Mesodermal cell (in vitro differentiated cells): ENCODE data around the gene CDK11A.
"Not testable (repeated sequence)": the region's sequence is repeated elsewhere in the genome, so short reads cannot be mapped to it uniquely, and the experiment has no call there.

Experiments used
- H3K27ac ChIP-seq: 2 replicates; pipeline ENCODE4 v1.7.0; 2013; ENCODE audit warnings: mild to moderate bottlenecking, low read depth, low read length, moderate library complexity; ENCODE audit not compliant: severe bottlenecking
- H3K36me3 ChIP-seq: 2 replicates; pipeline ENCODE4 v1.7.1; 2013; ENCODE audit warnings: mild to moderate bottlenecking, low read length, moderate library complexity; ENCODE audit not compliant: control insufficient read depth, insufficient read depth
- H3K4me1 ChIP-seq: one replicate; pipeline ENCODE4 v1.7.1; 2013; ENCODE audit warnings: mild to moderate bottlenecking, low read length; ENCODE audit not compliant: insufficient read depth, control insufficient read depth, poor library complexity, severe bottlenecking
- H3K4me3 ChIP-seq: 2 replicates; pipeline ENCODE4 v1.7.0; 2013; ENCODE audit warnings: low read length, control low read depth, mild to moderate bottlenecking; ENCODE audit not compliant: insufficient read depth, poor library complexity, severe bottlenecking; ENCODE audit errors: extremely low read depth
- H3K9me3 ChIP-seq: 2 replicates; pipeline ENCODE4 v1.7.1; 2013; ENCODE audit warnings: mild to moderate bottlenecking, low read length, moderate library complexity; ENCODE audit not compliant: control insufficient read depth
- WGBS, 2 experiments: methylation state at CpG; one replicate each; pipeline ENCODE4 v1.1.5; 2013; ENCODE audit warnings: missing lambda C conversion rate in 2 of 2; ENCODE audit not compliant: insufficient coverage in 2 of 2; 5-methylcytosine and 5-hydroxymethylcytosine counted together

The CDK11A gene

GRCh38 chr1:1753607-1754005, 29.4 kb upstream of the CDK11A start:
- H3K36me3 ChIP-seq: peaks cover 49% of the 10 kb centered on the region
- no peaks in the 10 kb centered on the region for H3K9me3 ChIP-seq
- 92 to 95% methylated on average over 16 of the region's 16 CpGs for WGBS, 2 experiments
- no peak overlapping the region for H3K27ac ChIP-seq
- H3K4me3 ChIP-seq: no peak overlapping the region
- H3K4me1 ChIP-seq: no peaks in the 10 kb centered on the region

DNA sequence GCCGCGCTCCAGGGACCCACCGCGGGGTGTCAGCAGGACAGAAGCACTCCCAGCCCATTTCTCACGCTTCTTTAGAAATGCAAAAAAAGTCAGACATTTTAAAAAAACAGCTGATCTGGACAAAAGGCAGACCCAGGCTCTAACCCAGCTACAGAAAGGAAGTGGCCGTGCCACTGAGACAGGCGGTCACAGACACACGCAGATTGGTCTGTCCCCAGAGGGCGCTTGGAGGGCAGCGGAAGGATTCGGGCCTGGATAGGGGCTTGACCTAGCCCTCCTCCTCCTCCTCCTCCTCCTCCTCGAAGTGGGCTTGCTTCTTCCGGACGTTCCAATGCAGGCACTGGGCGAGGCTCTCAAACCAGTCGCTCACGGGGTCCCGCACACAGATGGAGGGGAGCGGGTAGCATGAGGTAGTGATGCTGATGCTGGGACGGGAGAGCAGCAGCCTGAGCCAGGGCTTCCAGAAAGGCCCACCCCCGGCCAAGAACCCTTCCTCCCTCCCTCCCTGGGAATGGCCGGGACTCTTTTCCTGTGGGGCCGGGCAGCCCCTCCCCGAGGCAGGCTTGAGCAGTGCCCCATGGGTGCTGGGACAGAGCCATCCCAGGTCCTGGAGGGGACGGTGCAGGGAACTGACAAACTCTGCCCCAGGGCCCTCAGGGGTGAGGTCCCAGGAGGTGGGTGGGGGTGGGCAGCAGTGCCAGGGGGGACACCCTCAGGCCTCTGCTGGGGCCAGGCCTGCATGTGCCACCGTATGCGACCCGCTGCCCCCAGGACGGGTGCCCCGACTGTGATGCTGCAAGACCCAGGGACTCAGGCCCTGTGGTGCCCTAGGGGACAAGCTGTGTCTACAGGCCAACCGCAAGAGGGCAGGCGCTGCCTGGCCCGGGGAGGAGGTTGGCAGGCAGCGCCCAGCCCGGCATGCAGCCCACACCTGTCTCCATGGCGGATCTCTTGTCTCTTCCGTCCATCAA, 28.8 kb upstream of the CDK11A start:
- WGBS, 2 experiments: 92 to 93% methylated on average over 23 to 25 of the region's 37 CpGs
- Histone ChIP-seq H3K4me1 (no peaks in the 10 kb centered on the region), H3K36me3 (peaks cover 43% of the 10 kb centered on the region), H3K9me3 (no peaks in the 10 kb centered on the region), H3K4me3 (no peak overlapping the region), H3K27ac (no peak overlapping the region)

- peaks cover 35% of the 10 kb centered on the region for H3K36me3 ChIP-seq
- 90% methylated on average over 9 to 11 of the region's 11 CpGs for WGBS, 2 experiments
- no peaks in the 10 kb centered on the region for H3K9me3 ChIP-seq
- no peaks in the 10 kb centered on the region for H3K4me1 ChIP-seq
- no peak overlapping the region for H3K4me3 ChIP-seq
- H3K27ac ChIP-seq: peak overlapping the region; percentile 23
Observed at GRCh38 chr1:1752190-1752589, 28.0 kb upstream of the CDK11A start.

DNA sequence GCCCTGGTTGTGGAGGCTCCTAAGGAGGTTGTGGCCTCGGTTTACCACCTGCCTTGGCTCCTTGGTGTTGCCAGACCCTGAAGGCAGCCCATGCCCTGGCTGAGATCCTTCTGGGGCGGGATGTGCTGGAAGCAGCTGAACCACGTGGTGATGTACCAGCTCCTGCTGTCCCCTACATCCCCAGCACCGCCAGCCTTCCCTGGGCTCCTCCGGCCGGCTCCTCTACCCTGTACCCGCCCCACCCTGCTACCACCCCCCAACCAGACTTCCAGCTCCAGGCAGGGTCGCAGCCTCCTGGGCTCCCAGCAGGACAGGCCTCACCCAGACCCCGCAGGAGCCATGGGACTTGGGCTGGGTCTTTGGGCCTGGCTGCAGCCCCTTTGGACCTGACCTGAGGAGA, 25.8 kb upstream of the CDK11A start:
- not testable (repeated sequence) for H3K4me1 ChIP-seq, H3K27ac ChIP-seq, H3K4me3 ChIP-seq, H3K9me3 ChIP-seq
- 92 to 100% methylated on average over 1 to 3 of the region's 9 CpGs for WGBS, 2 experiments
- peaks cover 14% of the 10 kb centered on the region for H3K36me3 ChIP-seq

DNA sequence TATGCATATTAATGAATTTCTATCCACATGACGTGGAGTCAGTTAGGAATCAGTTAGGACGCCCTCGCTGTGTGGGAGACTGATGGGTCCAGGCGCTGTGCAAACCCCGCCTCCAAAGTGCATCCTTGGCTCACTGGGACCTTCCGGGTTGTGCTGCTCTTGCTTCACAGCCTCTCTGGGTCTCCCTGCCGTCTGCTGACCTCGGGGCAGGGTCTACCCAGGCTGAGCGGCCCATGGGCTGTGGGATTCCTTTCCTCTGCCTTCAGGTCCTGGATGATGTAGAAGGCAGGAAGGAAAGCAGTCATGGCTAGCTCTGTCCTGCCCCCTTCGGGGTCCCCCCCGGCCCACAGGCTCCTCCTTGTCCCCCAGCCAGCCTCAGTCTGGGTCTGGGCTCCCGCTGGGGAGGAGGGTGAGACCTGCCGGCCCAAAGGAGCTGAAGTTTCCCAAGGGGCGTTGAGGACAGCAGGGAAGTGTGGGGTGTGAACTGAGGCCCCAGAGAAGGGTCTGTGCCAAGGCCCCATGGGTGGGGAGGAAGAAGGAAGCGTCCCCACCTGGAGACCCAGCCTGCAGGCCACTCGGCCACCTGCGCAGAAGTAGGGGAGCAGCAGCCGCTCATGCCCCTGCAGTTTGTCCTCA, 24.6 kb upstream of the CDK11A start:
- Histone ChIP-seq H3K4me1 (no peaks in the 10 kb centered on the region), H3K9me3 (no peaks in the 10 kb centered on the region), H3K4me3 (no peak overlapping the region), H3K36me3 (peaks cover 8% of the 10 kb centered on the region), H3K27ac (no peak overlapping the region)
- 84 to 89% methylated on average over 10 to 18 of the region's 18 CpGs for WGBS, 2 experiments

DNA sequence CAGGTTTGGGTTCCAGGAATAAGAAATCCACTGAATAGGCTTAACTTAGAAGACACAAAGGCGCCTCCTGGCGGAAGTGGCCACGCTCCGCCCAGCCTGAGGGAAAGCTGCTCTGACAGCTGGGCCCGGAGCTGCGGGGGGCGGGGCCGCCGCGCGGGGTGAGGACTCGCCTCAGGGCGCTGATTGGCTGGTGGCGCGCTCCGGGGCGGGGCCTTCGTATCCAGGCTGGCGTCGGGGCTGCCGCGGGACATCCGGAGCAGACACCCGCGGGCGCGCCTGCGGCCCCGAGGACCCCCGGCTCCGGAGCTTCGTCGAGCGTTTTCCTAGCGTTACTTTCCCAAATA, 22.4 kb upstream of the CDK11A start:
- not testable (repeated sequence) for H3K27ac ChIP-seq, H3K4me1 ChIP-seq, H3K4me3 ChIP-seq, H3K36me3 ChIP-seq, H3K9me3 ChIP-seq
- WGBS, 2 experiments: no CpG with 5 or more reads among the region's 35 CpGs

- peak overlapping the region; percentile 93 for H3K27ac ChIP-seq
- H3K9me3 ChIP-seq, H3K4me1 ChIP-seq, H3K36me3 ChIP-seq: not testable (repeated sequence)
- peak overlapping the region; percentile 24 for H3K4me3 ChIP-seq
- WGBS, 2 experiments: no CpG with 5 or more reads among the region's 101 CpGs
Observed at GRCh38 chr1:1745651-1746565, 21.8 kb upstream of the CDK11A start.

DNA sequence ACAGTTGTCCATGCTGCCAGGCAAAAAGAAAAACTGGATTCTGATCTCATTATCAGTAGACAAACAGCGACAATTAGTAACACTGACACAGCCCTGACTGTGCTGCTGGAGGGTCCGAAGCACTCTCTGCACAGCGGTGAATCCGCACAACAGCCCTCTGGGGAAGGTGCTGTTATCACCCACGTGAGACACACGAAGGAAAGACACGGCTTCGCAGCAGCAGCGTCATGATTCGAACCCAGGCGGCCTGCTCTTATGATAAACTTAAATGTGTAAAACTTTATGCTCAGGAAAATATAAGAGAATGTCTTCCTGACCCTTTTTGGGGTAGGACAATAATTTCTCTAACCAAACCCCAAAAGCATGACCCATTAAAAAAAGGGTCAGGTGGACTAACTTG, 18.4 kb upstream of the CDK11A start:
- H3K27ac ChIP-seq, H3K9me3 ChIP-seq, H3K36me3 ChIP-seq, H3K4me1 ChIP-seq, H3K4me3 ChIP-seq: not testable (repeated sequence)
- WGBS, 2 experiments: 79 to 83% methylated on average over 4 to 6 of the region's 11 CpGs

DNA sequence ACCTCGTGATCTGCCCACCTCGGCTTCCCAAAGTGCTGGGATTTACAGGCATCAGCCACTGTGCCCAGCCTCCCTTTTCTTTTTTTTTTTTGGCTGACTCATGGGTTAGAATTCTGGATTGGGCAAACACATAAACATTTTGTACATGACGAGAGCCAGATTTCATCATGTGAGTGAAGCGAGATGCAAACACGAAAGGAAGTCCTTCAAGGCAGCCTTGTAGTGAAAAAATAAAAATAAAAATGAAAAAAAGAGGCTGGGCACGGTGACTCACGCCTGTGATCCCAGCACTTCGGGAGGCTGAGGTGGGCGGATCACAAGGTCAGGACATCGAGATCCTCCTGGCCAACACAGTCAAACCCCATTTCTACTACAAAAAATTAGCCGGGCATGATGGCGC, 16.9 kb upstream of the CDK11A start:
- H3K4me3 ChIP-seq, H3K4me1 ChIP-seq: not testable (repeated sequence)
- 78 to 98% methylated on average over 2 to 5 of the region's 12 CpGs for WGBS, 2 experiments

DNA sequence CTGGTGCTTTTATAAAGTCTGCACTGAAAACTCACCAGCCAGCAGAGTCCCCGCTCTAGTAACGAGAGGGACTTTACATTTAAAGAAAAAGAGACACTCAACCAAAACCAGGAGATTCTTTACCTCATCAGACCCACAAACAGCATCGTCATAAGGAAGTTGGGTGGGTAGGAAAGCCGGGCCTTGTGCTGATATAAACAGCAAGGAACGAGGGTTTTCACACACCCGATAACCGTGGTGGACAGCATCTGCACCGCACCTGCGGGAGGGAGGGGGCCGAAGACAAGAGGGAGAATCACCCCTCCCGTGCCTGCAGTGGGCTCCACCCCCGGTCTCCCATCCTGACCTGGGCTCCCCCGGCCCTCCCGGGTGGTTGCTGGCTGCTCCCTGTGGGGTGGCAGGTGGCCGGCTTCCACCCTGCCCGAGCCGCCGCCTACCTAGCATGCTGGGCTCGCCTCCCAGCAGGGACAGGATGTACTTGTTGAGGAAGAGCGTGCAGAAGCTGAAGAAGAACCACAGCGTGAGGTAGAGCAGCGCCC, 14.7 kb upstream of the CDK11A start:
- not testable (repeated sequence) for H3K27ac ChIP-seq, H3K9me3 ChIP-seq, H3K4me3 ChIP-seq, H3K4me1 ChIP-seq
- H3K36me3 ChIP-seq: peaks cover 23% of the 10 kb centered on the region
- no CpG with 5 or more reads among the region's 22 CpGs for WGBS, 2 experiments

More for the DNA sequence above, 16.9 kb upstream of the CDK11A start:
- not testable (repeated sequence) for H3K9me3 ChIP-seq, H3K27ac ChIP-seq
- peaks cover 12% of the 10 kb centered on the region for H3K36me3 ChIP-seq
